GM10266 (cell line): ENCODE results near the gene HOATZ.

Experiments
- DNase-seq: peaks from one replicate; pipeline ENCODE4 v3.0.0; 2012; ENCODE audit errors: extremely low spot score
- TF ChIP-seq, protein P1 (sequence below): IDR thresholded peaks from 2 replicates; pipeline ENCODE4 v1.5.1; 2012; ENCODE audit warnings: mild to moderate bottlenecking, low read depth; ENCODE audit not compliant: control insufficient read depth, insufficient read depth; ENCODE audit errors: missing control alignments

The HOATZ gene

DNA sequence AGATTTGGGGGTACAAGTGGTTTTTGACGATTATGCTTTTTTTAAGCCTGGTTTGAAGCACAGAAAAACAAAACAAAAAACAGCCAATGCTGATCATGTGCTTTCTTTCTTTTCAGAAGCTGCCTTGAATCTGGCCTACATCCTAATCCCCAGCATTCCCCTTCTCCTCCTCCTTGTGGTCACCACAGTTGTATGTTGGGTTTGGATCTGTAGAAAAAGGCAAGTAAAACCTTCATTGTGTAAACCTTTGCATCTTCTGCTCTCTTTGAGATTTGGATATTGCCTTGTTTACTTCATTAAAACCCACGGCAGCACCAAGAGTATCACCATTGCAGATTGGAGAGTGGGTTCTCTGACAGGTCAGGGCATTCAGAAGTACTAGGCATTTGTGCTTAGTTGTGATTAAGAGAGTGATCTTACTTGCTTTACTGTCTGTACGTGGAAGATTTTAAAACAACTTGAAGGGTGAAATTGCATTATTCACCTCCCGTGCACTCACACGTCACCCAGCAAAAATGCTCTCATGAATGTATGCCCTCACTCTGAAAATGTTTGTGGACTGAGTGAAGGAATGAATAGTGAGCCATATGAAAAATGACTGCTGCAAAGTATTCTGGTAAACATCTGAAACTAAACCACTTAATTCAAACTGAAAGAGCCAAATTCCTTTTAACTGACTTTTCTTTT lies 43.0 kb downstream of the HOATZ start:
- DNase-seq = no peak
- TF ChIP-seq, protein P1, sequence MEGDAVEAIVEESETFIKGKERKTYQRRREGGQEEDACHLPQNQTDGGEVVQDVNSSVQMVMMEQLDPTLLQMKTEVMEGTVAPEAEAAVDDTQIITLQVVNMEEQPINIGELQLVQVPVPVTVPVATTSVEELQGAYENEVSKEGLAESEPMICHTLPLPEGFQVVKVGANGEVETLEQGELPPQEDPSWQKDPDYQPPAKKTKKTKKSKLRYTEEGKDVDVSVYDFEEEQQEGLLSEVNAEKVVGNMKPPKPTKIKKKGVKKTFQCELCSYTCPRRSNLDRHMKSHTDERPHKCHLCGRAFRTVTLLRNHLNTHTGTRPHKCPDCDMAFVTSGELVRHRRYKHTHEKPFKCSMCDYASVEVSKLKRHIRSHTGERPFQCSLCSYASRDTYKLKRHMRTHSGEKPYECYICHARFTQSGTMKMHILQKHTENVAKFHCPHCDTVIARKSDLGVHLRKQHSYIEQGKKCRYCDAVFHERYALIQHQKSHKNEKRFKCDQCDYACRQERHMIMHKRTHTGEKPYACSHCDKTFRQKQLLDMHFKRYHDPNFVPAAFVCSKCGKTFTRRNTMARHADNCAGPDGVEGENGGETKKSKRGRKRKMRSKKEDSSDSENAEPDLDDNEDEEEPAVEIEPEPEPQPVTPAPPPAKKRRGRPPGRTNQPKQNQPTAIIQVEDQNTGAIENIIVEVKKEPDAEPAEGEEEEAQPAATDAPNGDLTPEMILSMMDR = no peak

DNA sequence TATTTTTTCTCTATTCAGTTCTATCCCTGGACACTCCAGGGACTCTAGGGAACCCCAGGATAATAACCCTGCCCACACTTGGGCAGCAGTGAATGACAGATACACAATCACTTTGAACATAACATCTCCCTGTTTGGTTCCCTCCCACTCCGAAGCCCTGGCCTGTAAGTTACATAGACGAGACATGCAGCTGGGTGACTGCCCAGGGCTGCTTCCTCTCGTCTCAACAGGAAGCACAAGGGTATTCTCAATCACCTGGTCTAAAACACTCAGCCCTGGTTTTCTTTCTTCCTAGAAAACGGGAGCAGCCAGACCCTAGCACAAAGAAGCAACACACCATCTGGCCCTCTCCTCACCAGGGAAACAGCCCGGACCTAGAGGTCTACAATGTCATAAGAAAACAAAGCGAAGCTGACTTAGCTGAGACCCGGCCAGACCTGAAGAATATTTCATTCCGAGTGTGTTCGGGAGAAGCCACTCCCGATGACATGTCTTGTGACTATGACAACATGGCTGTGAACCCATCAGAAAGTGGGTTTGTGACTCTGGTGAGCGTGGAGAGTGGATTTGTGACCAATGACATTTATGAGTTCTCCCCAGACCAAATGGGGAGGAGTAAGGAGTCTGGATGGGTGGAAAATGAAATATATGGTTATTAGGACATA lies 45.4 kb downstream of the HOATZ start:
- TF ChIP-seq, protein P1 = no peak
- no peak for DNase-seq

DNA sequence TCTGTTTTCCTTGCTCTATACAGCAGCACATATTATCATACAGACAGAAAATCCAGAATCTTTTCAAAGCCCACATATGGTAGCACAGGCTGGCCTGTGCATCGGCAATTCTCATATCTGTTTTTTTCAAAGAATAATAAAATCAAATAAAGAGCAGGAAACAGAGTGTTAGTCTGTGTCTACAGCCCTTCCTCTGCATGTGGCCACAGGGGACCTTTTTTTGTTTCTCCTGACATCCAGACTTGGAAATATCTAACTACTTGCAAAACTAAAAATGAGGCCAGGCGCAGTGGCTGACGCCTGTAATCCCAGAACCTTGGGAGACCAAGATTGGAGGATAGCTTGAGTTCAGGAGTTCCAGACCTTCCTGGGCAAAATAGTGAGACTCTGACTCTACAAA lies 46.2 kb downstream of the HOATZ start:
- no peak for DNase-seq
- TF ChIP-seq, protein P1 = no peak

DNA sequence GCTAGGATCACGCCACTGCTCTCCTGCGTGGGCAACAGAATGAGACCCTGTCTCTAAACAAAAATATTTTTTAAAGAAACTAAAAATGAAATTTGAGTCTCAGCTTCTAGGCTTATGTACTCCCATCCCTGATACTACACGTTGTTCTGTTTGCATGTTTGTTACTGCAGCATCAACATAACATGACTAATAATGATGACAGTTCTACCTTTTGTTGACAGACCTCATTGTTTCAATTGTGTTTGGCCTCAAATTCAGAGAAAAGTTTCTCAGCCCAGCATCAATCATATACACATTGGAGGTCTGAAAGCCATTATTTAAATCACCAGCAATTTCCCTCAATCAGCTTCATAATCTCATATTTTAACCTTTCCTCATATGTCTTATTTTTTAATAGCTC lies 46.7 kb downstream of the HOATZ start:
- TF ChIP-seq, protein P1 = no peak
- no peak for DNase-seq

DNA sequence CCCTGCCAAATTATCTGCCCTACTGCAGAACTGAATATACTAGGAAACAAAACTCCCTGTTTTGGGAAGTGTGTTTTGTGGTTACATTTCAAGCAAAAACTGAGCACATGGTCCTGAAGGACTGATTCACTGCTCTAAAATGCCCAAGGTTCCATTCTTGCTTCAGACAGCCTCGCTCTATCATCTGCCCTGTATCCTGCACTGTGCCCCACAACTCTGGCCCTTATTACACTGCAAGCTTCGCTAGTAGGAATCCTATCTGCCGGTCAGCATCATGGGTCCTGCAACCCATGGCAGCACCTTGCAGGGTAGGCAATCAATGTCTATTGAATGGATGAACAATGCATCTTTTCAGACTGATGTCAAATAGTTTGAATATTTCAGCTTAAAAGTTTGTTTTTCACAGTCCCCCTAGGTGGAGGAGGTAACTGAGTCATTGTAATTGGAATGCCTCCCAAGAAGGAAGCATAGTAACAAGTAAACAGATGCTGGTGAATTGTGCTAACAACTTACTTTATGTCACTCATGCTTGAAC lies 47.3 kb downstream of the HOATZ start:
- TF ChIP-seq, protein P1 = no peak
- no peak for DNase-seq

DNA sequence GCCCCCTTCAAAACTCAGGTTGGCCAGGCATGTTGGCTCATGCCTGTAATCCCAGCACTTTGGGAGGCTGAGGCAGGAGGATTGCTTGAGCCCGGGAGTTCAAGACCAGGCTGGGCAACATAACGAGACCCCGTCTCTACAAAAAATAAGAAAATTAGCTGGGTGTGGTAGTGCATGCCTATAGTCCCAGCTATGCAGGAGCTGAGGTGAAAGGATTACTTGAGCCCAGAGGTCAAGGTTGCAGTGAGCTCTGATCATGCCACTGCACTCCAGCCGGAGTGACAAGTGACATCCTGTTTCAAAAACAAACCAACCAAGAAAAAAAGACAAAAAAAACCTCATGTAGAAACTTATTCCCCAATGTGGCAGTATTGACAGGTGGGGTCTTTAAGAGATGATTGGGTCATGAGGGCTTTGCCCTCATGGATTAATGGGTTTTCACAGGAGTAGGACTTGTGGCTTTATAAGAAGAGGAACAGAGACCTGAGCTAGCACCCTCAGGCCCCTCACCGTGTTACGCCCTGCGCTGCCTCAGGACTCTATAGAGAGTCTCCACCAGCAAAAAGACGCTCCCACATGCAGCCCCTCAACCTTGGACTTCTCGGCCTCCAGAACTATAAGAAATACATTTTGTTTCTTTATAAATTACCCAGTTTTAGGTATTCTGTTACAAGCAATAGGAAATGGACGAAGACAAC lies 48.3 kb downstream of the HOATZ start:
- no peak for DNase-seq
- TF ChIP-seq, protein P1 = no peak
